ENCODE data around the gene ILDR1. TPM values are rescaled to one million over a fixed set of nuclear protein-coding genes. Genes with fewer than 3 reads are reported as not detected.
A peak's percentile ranks its signal among the peaks of the same experiment; 100 is the strongest.

ILDR1 gene
- total and polyA plus RNA-seq, 10 of the 15 experiments (the other 5 are each of a cell fraction or from before 2014, with no cell fraction given) = 1.3 to 12.0 (median 7.0) TPM

- TF ChIP-seq BCLAF1 (IDR thresholded peaks at IDR 0.05) = no peak
- TF ChIP-seq TCF12 (IDR thresholded peaks at IDR 0.05; ENCODE audit: low read depth, low read length) = 0 out of 2 replicates have a peak, but pooled peaks have one; percentile 62
- 0 out of 2 replicates have a peak, but pooled peaks have one; percentile 30 for TF ChIP-seq TBL1XR1 (IDR thresholded peaks at IDR 0.05; ENCODE audit: low read depth, low read length)
- peak; percentile 49; the same call in 1 of the 2 replicates for TF ChIP-seq ZNF687 (IDR thresholded peaks at IDR 0.05)
- TF ChIP-seq, protein P1, sequence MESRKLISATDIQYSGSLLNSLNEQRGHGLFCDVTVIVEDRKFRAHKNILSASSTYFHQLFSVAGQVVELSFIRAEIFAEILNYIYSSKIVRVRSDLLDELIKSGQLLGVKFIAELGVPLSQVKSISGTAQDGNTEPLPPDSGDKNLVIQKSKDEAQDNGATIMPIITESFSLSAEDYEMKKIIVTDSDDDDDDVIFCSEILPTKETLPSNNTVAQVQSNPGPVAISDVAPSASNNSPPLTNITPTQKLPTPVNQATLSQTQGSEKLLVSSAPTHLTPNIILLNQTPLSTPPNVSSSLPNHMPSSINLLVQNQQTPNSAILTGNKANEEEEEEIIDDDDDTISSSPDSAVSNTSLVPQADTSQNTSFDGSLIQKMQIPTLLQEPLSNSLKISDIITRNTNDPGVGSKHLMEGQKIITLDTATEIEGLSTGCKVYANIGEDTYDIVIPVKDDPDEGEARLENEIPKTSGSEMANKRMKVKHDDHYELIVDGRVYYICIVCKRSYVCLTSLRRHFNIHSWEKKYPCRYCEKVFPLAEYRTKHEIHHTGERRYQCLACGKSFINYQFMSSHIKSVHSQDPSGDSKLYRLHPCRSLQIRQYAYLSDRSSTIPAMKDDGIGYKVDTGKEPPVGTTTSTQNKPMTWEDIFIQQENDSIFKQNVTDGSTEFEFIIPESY (IDR thresholded peaks at IDR 0.05) = no peak
- no peak for TF ChIP-seq RELB (IDR thresholded peaks at IDR 0.05; ENCODE audit: low read depth)
- 0 out of 2 replicates have a peak, but pooled peaks have one; percentile 29 for TF ChIP-seq CBFB (IDR thresholded peaks at IDR 0.05; ENCODE audit: low read depth)
These were observed 29.2 kb downstream of the ILDR1 start (continued) for GRCh38 chr3:121992601-121993560.
